HepG2 (cell line): ENCODE results near the gene HNRNPH3. TPM values are rescaled to one million over a fixed set of nuclear protein-coding genes. Genes with fewer than 3 reads are reported as not detected.

Experiments
- ARID5B ChIP-seq: IDR thresholded peaks from 2 replicates; pipeline ENCODE4 v1.4.0; 2020; ENCODE audit warnings: mild to moderate bottlenecking, missing genetic modification reagents
- CERS6 ChIP-seq: sonication (generic); formaldehyde crosslinking; IDR thresholded peaks from 2 replicates; pipeline ENCODE4 v1.5.0; 2020; ENCODE audit warnings: missing genetic modification reagents
- HOXA3 ChIP-seq: sonication (generic); formaldehyde crosslinking; IDR thresholded peaks from 2 replicates; pipeline ENCODE4 v1.5.0; 2020; ENCODE audit warnings: missing genetic modification reagents
- REST ChIP-seq, 2 experiments: IDR thresholded peaks; 2 replicates each; pipeline ENCODE4 v1.6.1; 2011 to 2012; ENCODE audit warnings: low read length in 2 of 2, borderline replicate concordance in 1 of 2, low read depth in 1 of 2, mild to moderate bottlenecking in 1 of 2, moderate library complexity in 1 of 2
- SAP130 ChIP-seq: IDR thresholded peaks from 2 replicates; pipeline ENCODE4 v1.6.1; 2016; ENCODE audit warnings: low read depth
- SNAPC4 ChIP-seq: sonication (generic); formaldehyde crosslinking; IDR thresholded peaks from 2 replicates; pipeline ENCODE4 v1.4.0; 2020; ENCODE audit warnings: mild to moderate bottlenecking, missing genetic modification reagents
- SRY ChIP-seq: sonication (generic); formaldehyde crosslinking; IDR thresholded peaks from 2 replicates; pipeline ENCODE4 v1.8.0; 2022; ENCODE audit warnings: mild to moderate bottlenecking, missing genetic modification reagents
- TFDP2 ChIP-seq: sonication (generic); formaldehyde crosslinking; IDR thresholded peaks from 2 replicates; pipeline ENCODE4 v1.4.0; 2020; ENCODE audit warnings: missing genetic modification reagents
- ZMYM4 ChIP-seq: sonication (generic); formaldehyde crosslinking; IDR thresholded peaks from 2 replicates; pipeline ENCODE4 v1.8.1; 2023; ENCODE audit warnings: mild to moderate bottlenecking, missing genetic modification reagents
- ZNF274 ChIP-seq: sonication (generic); formaldehyde crosslinking; IDR thresholded peaks from 2 replicates; pipeline ENCODE4 v1.5.1; 2020; ENCODE audit warnings: mild to moderate bottlenecking, missing genetic modification reagents
- ZNF775 ChIP-seq: sonication (generic); formaldehyde crosslinking; IDR thresholded peaks from 2 replicates; pipeline ENCODE4 v1.4.0; 2020; ENCODE audit warnings: missing genetic modification reagents, mild to moderate bottlenecking, moderate library complexity, borderline replicate concordance
- polyA plus RNA-seq, 8 experiments: library from polyadenylated mRNA; depleted of rRNA in 3 of 8; stranded (reverse) in 7 of 8; unstranded in 1 of 8; fragments of >200 nt; fragmentation: Illumina TruSeq in 4 of 8; extraction: Trizol in 4 of 8; gene quantifications; 2 replicates each; pipeline versions ENCODE4 v1.2.1 to v1.2.3, GENCODE V29; 2011 to 2016; ENCODE audit warnings: low read depth in 4 of 8, missing spikeins in 1 of 8, mixed read lengths in 1 of 8; ENCODE audit not compliant: insufficient read depth in 1 of 8
- total RNA-seq, 5 experiments: library from RNA; depleted of rRNA; stranded (reverse); fragments of >200 nt; fragmentation: Illumina TruSeq; extraction: Trizol; gene quantifications; 2 replicates each; pipeline ENCODE4 v1.2.3, GENCODE V29; 2016; ENCODE audit warnings: low read depth in 1 of 5

Gene HNRNPH3
- total and polyA plus RNA-seq, 2 of the 13 experiments (the other 11 are each of a cell fraction or from before 2014, with no cell fraction given) = 46.0 to 47.7 TPM

GRCh38 chr10:68332259-68333057 lies 594 bp downstream of the HNRNPH3 start, which contains the start of gene PBLD (continued):
- TF ChIP-seq ARID5B = 0 out of 2 replicates have a peak, but pooled peaks have one; percentile 32
- TF ChIP-seq SAP130 (CRISPR knock-in tag) = peak; percentile 51; the same call in 1 of the 2 replicates
- peak; percentile 28; the same call in 1 of the 2 replicates for TF ChIP-seq ZMYM4 (CRISPR knock-in tag)
- TF ChIP-seq SNAPC4 (CRISPR knock-in tag) = no peak
- TF ChIP-seq HOXA3 = peak; percentile 68
- TF ChIP-seq ZNF274 (CRISPR knock-in tag) = no peak; the same call in 1 of the 2 replicates
- TF ChIP-seq CERS6 (CRISPR knock-in tag) = no peak
- TF ChIP-seq REST (IDR thresholded peaks at IDR 0.05; ENCODE audit: borderline replicate concordance in 1 of 2, low read depth in 1 of 2, low read length in 2 of 2) = peak in 1 of 2 experiments; percentile 13; a peak in 1 of 4 replicates
- peak; percentile 64; the same call in 1 of the 2 replicates for TF ChIP-seq SRY
- TF ChIP-seq ZNF775 (CRISPR knock-in tag) = 0 out of 2 replicates have a peak, but pooled peaks have one; percentile 66
- TF ChIP-seq TFDP2 (CRISPR knock-in tag) = peak; percentile 48
